Measurements from ENCODE around the gene KIT. TPM values are rescaled to one million over a fixed set of nuclear protein-coding genes. Genes with fewer than 3 reads are reported as not detected.

The KIT gene
- total and polyA plus RNA-seq, 10 of the 15 experiments (the other 5 are each of a cell fraction or from before 2014, with no cell fraction given): 0.01 to 0.03 TPM; not detected in 8

- Histone ChIP-seq H4K20me1 (ENCODE audit: control insufficient read depth, insufficient read depth) (no peaks in the 10 kb centered on the region), H3K4me3 (no peak overlapping the region), H3K9ac (ENCODE audit: control insufficient read depth, insufficient read depth, low read length) (no peak overlapping the region), H3K79me2 (ENCODE audit: control insufficient read depth, insufficient read depth, low read length) (no peaks in the 10 kb centered on the region), H3K27ac (ENCODE audit: control insufficient read depth, insufficient read depth) (no peak overlapping the region), H3K4me1 (ENCODE audit: control insufficient read depth, insufficient read depth, low read length) (no peaks in the 10 kb centered on the region), H3K4me2 (ENCODE audit: control insufficient read depth, insufficient read depth) (no peak overlapping the region), H3K36me3 (ENCODE audit: control insufficient read depth in 2 of 2, insufficient read depth in 2 of 2, low read length in 1 of 2) (no peaks in the 10 kb centered on the region), H2AFZ (ENCODE audit: control insufficient read depth, low read depth, low read length) (no peak overlapping the region), H3K9me3 (replicated peaks; ENCODE audit: control insufficient read depth, insufficient read depth, low read length) (no peaks in the 10 kb centered on the region), H3K27me3 (replicated peaks in 1 of 2; ENCODE audit: control insufficient read depth in 2 of 2, insufficient read depth in 2 of 2, low read length in 1 of 2) (peaks cover 13 to 22% of the 10 kb centered on the region in 2 experiments)
- WGBS (ENCODE audit: insufficient coverage, insufficient replicate concordance, low lambda C conversion rate, missing lambda C conversion rate): 3% methylated on average over 4 of the region's 4 CpGs
- POLR2A ChIA-PET: no interaction called here
- CTCF ChIA-PET: no interaction called here
- in situ Hi-C loops (cut with MboI): no loop called here
- RAD21 ChIA-PET (ENCODE audit: unreplicated experiment): no interaction called here
- intact Hi-C loops (cut with micrococcal nuclease; ENCODE audit: unreplicated experiment): no loop called here
- ATAC-seq (no peak), DNase-seq (ENCODE audit: low read depth, low spot score) (no peak), FAIRE-seq (no peak)
- SMC1A ChIA-PET (ENCODE audit: uncharacterized antibody, unreplicated experiment): interaction anchor here (0.8 to 0.9 kb wide), 3 partner anchors 17 to 524 kb away, joined by 3 to 4 read pairs (median 3); no protein-coding TSS in a partner anchor
- no TSS peak for BruUV-seq (replicated peaks)
- TF ChIP-seq WRNIP1 (IDR thresholded peaks at IDR 0.05; ENCODE audit: borderline replicate concordance, low read depth, low read length) (no peak), LARP7 (IDR thresholded peaks at IDR 0.05) (no peak), POLR2AphosphoS2 (IDR thresholded peaks at IDR 0.05; ENCODE audit: low read depth, low read length) (no peak), PAX5 (IDR thresholded peaks at IDR 0.05; ENCODE audit: borderline replicate concordance, low read depth, low read length) (no peak), POLR2A (IDR thresholded peaks at IDR 0.05; ENCODE audit: low read depth, low read length) (no peak), NKRF (conservative IDR thresholded peaks at IDR 0.05) (no peak)
Observed at GRCh38 chr4:54661686-54662085, 3.9 kb downstream of the KIT start.

GRCh38 chr4:54662123-54662522, 4.4 kb downstream of the KIT start:
- Histone ChIP-seq H3K4me1 (ENCODE audit: control insufficient read depth, insufficient read depth, low read length) (no peaks in the 10 kb centered on the region), H3K36me3 (ENCODE audit: control insufficient read depth in 2 of 2, insufficient read depth in 2 of 2, low read length in 1 of 2) (no peaks in the 10 kb centered on the region), H2AFZ (ENCODE audit: control insufficient read depth, low read depth, low read length) (no peak overlapping the region), H3K27me3 (replicated peaks in 1 of 2; ENCODE audit: control insufficient read depth in 2 of 2, insufficient read depth in 2 of 2, low read length in 1 of 2) (peaks cover 13 to 19% of the 10 kb centered on the region in 2 experiments), H3K9ac (ENCODE audit: control insufficient read depth, insufficient read depth, low read length) (no peak overlapping the region), H3K27ac (ENCODE audit: control insufficient read depth, insufficient read depth) (no peak overlapping the region), H4K20me1 (ENCODE audit: control insufficient read depth, insufficient read depth) (no peaks in the 10 kb centered on the region), H3K79me2 (ENCODE audit: control insufficient read depth, insufficient read depth, low read length) (no peaks in the 10 kb centered on the region), H3K9me3 (replicated peaks; ENCODE audit: control insufficient read depth, insufficient read depth, low read length) (no peaks in the 10 kb centered on the region), H3K4me2 (ENCODE audit: control insufficient read depth, insufficient read depth) (no peak overlapping the region), H3K4me3 (no peak overlapping the region)
- 33% methylated on average over 3 of the region's 3 CpGs for WGBS (ENCODE audit: insufficient coverage, insufficient replicate concordance, low lambda C conversion rate, missing lambda C conversion rate)
- RAD21 ChIA-PET (ENCODE audit: unreplicated experiment): no interaction called here
- SMC1A ChIA-PET (ENCODE audit: uncharacterized antibody, unreplicated experiment): interaction anchor here (0.8 to 0.9 kb wide), 2 partner anchors 297 to 524 kb away, joined by 3 read pairs; no protein-coding TSS in a partner anchor
- in situ Hi-C loops (cut with MboI): no loop called here
- no peak for FAIRE-seq
- no peak for DNase-seq (ENCODE audit: low read depth, low spot score)
- POLR2A ChIA-PET: no interaction called here
- intact Hi-C loops (cut with micrococcal nuclease; ENCODE audit: unreplicated experiment): no loop called here
- BruUV-seq (replicated peaks): no TSS peak
- CTCF ChIA-PET: interaction anchor here (0.8 kb wide), 1 partner anchor 48 kb away, joined by 3 read pairs; no protein-coding TSS in a partner anchor
- no peak for ATAC-seq
- TF ChIP-seq KLF5 (IDR thresholded peaks at IDR 0.05; ENCODE audit: partially characterized antibody) (no peak), ZZZ3 (IDR thresholded peaks at IDR 0.05; ENCODE audit: control insufficient read depth, insufficient read length, low read depth) (no peak), CBFB (IDR thresholded peaks at IDR 0.05; ENCODE audit: low read depth) (no peak), CREB1 (IDR thresholded peaks at IDR 0.05; ENCODE audit: low read depth) (no peak), IRF4 (IDR thresholded peaks at IDR 0.05; ENCODE audit: low read depth, low read length) (no peak), USF1 (IDR thresholded peaks at IDR 0.05; ENCODE audit: borderline replicate concordance, extremely low read length, insufficient read depth, low read depth, low read length) (no peak), IKZF1 (conservative IDR thresholded peaks at IDR 0.05) (no peak), ATF3 (IDR thresholded peaks at IDR 0.05; ENCODE audit: borderline replicate concordance, extremely low read depth, low read depth, low read length) (no peak), RELA (IDR thresholded peaks at IDR 0.05; ENCODE audit: borderline replicate concordance, partially characterized antibody) (no peak)

All from GM12878 (cell line).